NCI-H1417 treated with DMSO at 0.1 percent for 48 hours (cell line): ENCODE measurements around the gene ERAP2.
"Not testable (repeated sequence)": the region's sequence is repeated elsewhere in the genome, so short reads cannot be mapped to it uniquely, and the experiment has no call there.

ENCODE experiments used
- DNase-seq: peaks from one replicate; lab custom pipeline; 2025; lab: John Stamatoyannopoulos, UW

ERAP2 gene

GRCh38 chr5:96863114-96863513 is 13.2 kb upstream of the ERAP2 start:
- no peak for DNase-seq

- DNase-seq = no peak
These were observed 12.2 kb upstream of the ERAP2 start for GRCh38 chr5:96863949-96864584.

GRCh38 chr5:96864922-96865530 is 11.3 kb upstream of the ERAP2 start:
- no peak for DNase-seq

GRCh38 chr5:96868603-96869371 is 7.5 kb upstream of the ERAP2 start:
- DNase-seq = no peak

GRCh38 chr5:96869372-96869641 is 7.0 kb upstream of the ERAP2 start:
- DNase-seq = no peak

- no peak for DNase-seq
These were observed 5.9 kb upstream of the ERAP2 start for GRCh38 chr5:96870094-96871026.

GRCh38 chr5:96871027-96871399 is 5.3 kb upstream of the ERAP2 start:
- DNase-seq = no peak

GRCh38 chr5:96871686-96872085 is 4.6 kb upstream of the ERAP2 start:
- DNase-seq = no peak

- no peak for DNase-seq
These were observed 2.9 kb upstream of the ERAP2 start for GRCh38 chr5:96873449-96873848.

GRCh38 chr5:96874631-96875030 is 1.7 kb upstream of the ERAP2 start:
- DNase-seq = no peak

- DNase-seq = no peak
These were observed 459 bp upstream of the ERAP2 start for GRCh38 chr5:96875791-96876291.

GRCh38 chr5:96876977-96877469 is 723 bp downstream of the ERAP2 start:
- DNase-seq = not testable (repeated sequence)

- DNase-seq = no peak
These were observed 3.4 kb downstream of the ERAP2 start for GRCh38 chr5:96879665-96880064.

- no peak for DNase-seq
These were observed 4.3 kb downstream of the ERAP2 start for GRCh38 chr5:96880444-96881164.

- DNase-seq = no peak
These were observed 5.3 kb downstream of the ERAP2 start for GRCh38 chr5:96881511-96882115.

GRCh38 chr5:96883871-96884270 is 7.6 kb downstream of the ERAP2 start:
- DNase-seq = no peak

- DNase-seq = no peak
These were observed 8.7 kb downstream of the ERAP2 start for GRCh38 chr5:96884995-96885394.

- DNase-seq = no peak
These were observed 9.4 kb downstream of the ERAP2 start for GRCh38 chr5:96885518-96886338.

- no peak for DNase-seq
These were observed 17.0 kb downstream of the ERAP2 start for GRCh38 chr5:96893342-96893741.

GRCh38 chr5:96896276-96896675 is 20.0 kb downstream of the ERAP2 start:
- DNase-seq = no peak
